ENCODE measurements around the gene DNAJB1. TPM values are rescaled to one million over a fixed set of nuclear protein-coding genes. Genes with fewer than 3 reads are reported as not detected.
A peak's percentile ranks its signal among the peaks of the same experiment; 100 is the strongest.

Gene DNAJB1
- total and polyA plus RNA-seq, 2 experiments from 2014 or later: 43.2 to 53.3 TPM

DNA sequence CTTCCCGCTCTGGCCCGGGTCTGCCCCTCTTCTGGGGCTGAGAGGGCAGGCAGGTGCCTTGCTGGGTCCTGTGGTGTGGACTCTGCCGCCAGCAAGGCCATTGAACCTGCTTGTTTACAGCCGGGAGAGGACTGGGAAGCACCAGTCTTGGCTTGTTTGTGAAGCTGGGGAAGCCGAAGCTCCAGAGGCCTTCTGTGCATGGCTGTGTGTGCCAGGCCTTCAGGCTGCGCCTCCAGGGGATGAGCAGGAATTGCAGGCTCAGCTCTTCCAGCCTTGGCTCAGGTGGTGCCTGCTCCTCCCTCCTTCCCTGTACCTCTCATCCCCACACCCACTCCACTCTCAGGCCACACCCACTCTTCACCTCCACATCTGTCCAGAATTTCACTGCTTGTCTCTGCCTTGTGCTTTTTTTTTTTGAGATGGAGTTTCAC lies 36.2 kb upstream of the DNAJB1 start (continued):
- TF ChIP-seq JUNB (IDR thresholded peaks at IDR 0.05; ENCODE audit: unreplicated experiment) (no peak), POLR2AphosphoS5 (IDR thresholded peaks at IDR 0.05; ENCODE audit: low read depth) (no peak)
- TF ChIP-seq, protein P1, sequence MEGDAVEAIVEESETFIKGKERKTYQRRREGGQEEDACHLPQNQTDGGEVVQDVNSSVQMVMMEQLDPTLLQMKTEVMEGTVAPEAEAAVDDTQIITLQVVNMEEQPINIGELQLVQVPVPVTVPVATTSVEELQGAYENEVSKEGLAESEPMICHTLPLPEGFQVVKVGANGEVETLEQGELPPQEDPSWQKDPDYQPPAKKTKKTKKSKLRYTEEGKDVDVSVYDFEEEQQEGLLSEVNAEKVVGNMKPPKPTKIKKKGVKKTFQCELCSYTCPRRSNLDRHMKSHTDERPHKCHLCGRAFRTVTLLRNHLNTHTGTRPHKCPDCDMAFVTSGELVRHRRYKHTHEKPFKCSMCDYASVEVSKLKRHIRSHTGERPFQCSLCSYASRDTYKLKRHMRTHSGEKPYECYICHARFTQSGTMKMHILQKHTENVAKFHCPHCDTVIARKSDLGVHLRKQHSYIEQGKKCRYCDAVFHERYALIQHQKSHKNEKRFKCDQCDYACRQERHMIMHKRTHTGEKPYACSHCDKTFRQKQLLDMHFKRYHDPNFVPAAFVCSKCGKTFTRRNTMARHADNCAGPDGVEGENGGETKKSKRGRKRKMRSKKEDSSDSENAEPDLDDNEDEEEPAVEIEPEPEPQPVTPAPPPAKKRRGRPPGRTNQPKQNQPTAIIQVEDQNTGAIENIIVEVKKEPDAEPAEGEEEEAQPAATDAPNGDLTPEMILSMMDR (conservative IDR thresholded peaks at IDR 0.05; ENCODE audit: low read depth in 2 of 2): no peak
- TF ChIP-seq, protein P2, sequence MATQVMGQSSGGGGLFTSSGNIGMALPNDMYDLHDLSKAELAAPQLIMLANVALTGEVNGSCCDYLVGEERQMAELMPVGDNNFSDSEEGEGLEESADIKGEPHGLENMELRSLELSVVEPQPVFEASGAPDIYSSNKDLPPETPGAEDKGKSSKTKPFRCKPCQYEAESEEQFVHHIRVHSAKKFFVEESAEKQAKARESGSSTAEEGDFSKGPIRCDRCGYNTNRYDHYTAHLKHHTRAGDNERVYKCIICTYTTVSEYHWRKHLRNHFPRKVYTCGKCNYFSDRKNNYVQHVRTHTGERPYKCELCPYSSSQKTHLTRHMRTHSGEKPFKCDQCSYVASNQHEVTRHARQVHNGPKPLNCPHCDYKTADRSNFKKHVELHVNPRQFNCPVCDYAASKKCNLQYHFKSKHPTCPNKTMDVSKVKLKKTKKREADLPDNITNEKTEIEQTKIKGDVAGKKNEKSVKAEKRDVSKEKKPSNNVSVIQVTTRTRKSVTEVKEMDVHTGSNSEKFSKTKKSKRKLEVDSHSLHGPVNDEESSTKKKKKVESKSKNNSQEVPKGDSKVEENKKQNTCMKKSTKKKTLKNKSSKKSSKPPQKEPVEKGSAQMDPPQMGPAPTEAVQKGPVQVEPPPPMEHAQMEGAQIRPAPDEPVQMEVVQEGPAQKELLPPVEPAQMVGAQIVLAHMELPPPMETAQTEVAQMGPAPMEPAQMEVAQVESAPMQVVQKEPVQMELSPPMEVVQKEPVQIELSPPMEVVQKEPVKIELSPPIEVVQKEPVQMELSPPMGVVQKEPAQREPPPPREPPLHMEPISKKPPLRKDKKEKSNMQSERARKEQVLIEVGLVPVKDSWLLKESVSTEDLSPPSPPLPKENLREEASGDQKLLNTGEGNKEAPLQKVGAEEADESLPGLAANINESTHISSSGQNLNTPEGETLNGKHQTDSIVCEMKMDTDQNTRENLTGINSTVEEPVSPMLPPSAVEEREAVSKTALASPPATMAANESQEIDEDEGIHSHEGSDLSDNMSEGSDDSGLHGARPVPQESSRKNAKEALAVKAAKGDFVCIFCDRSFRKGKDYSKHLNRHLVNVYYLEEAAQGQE (IDR thresholded peaks at IDR 0.05; ENCODE audit: unreplicated experiment): no peak

DNA sequence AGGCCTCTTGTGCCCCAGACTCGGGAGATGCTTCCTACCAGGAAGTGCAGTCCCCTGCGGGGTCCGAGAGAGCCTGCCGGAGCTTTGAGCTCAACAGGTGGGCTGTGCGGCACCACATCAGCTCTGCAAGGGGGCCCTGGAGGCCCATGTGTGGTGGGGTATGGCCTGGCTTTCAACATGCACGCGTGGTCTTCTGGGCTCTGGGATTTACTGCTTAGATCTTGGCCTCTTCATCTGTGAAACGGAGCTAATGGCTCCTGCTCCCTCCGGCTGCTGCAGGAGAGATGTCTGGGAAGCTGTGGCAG lies 35.7 kb upstream of the DNAJB1 start:
- H3F3A ChIP-seq (replicated peaks; ENCODE audit: low read depth): peaks cover 3% of the 10 kb centered on the region; the same call in 1 of the 2 replicates
- H3K4me3 ChIP-seq: no peak overlapping the region
- peaks cover 3% of the 10 kb centered on the region; the same call in 2 of the 3 replicates for H3K36me3 Mint-ChIP-seq (ENCODE audit: low read depth)
- H3K27me3 ChIP-seq (ENCODE audit: insufficient read depth): no peaks in the 10 kb centered on the region
- no peak for TF ChIP-seq ZNF114 (CRISPR knock-in tag; IDR thresholded peaks at IDR 0.05)
- TF ChIP-seq NANOG (IDR thresholded peaks at IDR 0.05; ENCODE audit: borderline replicate concordance): no peak
- no peak for TF ChIP-seq JUNB (IDR thresholded peaks at IDR 0.05; ENCODE audit: unreplicated experiment)
- no peak for TF ChIP-seq EZH2 (IDR thresholded peaks at IDR 0.05; ENCODE audit: low read depth, unreplicated experiment)
- TF ChIP-seq EZH2phosphoT487 (IDR thresholded peaks at IDR 0.05; ENCODE audit: unreplicated experiment): no peak
- TF ChIP-seq CREB1 (CRISPR knock-in tag; IDR thresholded peaks at IDR 0.05; ENCODE audit: low read depth): no peak
- TF ChIP-seq, protein P1 (conservative IDR thresholded peaks at IDR 0.05; ENCODE audit: low read depth in 2 of 2): no peak
- TF ChIP-seq, protein P3, sequence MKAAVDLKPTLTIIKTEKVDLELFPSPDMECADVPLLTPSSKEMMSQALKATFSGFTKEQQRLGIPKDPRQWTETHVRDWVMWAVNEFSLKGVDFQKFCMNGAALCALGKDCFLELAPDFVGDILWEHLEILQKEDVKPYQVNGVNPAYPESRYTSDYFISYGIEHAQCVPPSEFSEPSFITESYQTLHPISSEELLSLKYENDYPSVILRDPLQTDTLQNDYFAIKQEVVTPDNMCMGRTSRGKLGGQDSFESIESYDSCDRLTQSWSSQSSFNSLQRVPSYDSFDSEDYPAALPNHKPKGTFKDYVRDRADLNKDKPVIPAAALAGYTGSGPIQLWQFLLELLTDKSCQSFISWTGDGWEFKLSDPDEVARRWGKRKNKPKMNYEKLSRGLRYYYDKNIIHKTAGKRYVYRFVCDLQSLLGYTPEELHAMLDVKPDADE (IDR thresholded peaks at IDR 0.05): no peak
- TF ChIP-seq ZNF331 (CRISPR knock-in tag; IDR thresholded peaks at IDR 0.05; ENCODE audit: low read depth): no peak
- peaks cover 3% of the 10 kb centered on the region; the same call in 1 of the 2 replicates for H3K4me1 ChIP-seq (ENCODE audit: insufficient read depth)
- no peaks in the 10 kb centered on the region; the same call in 1 of the 2 replicates for H3K36me3 ChIP-seq (ENCODE audit: insufficient read depth)
- peaks cover 10% of the 10 kb centered on the region; the same call in 1 of the 2 replicates for H4K20me1 ChIP-seq (replicated peaks; ENCODE audit: insufficient read depth)
- peak overlapping the region; percentile 69 for H3K27ac ChIP-seq (ENCODE audit: low read depth)
- H3K4me2 ChIP-seq: no peak overlapping the region
- H3K9me2 ChIP-seq (ENCODE audit: insufficient read depth): no peaks in the 10 kb centered on the region
- ATAC-seq (no peak), DNase-seq (ENCODE audit: low spot score) (no peak)
- H3K79me2 ChIP-seq (replicated peaks; ENCODE audit: insufficient read depth): peaks cover 43% of the 10 kb centered on the region
- H2AFZ ChIP-seq: no peak overlapping the region
- H3K9me3 Mint-ChIP-seq: no peaks in the 10 kb centered on the region
- no peak overlapping the region; the same call in 2 of the 3 replicates for H3K4me3 Mint-ChIP-seq
- peaks cover 19% of the 10 kb centered on the region for H3K27me3 Mint-ChIP-seq (ENCODE audit: insufficient read depth, low read depth, poor library complexity)
- H3K27ac Mint-ChIP-seq: peak overlapping the region; percentile 38; the same call in 1 of the 2 replicates
- H3K4me1 Mint-ChIP-seq: peaks cover 18% of the 10 kb centered on the region

Measured in GM23338 (cell line).